ENCODE measurements around the gene ITGB4.

Gene ITGB4

GRCh38 chr17:75698659-75699058 lies 22.6 kb upstream of the ITGB4 start:
- H3K36me3 ChIP-seq (ENCODE audit: control insufficient read depth, insufficient read depth, low read length): peaks cover 54% of the 10 kb centered on the region
- H3K27me3 ChIP-seq (replicated peaks; ENCODE audit: control insufficient read depth, insufficient read depth, low read length): no peaks in the 10 kb centered on the region
- no peak overlapping the region for H3K4me3 ChIP-seq (replicated peaks; ENCODE audit: low read depth, low read length)
- no peak for TF ChIP-seq CTCF (IDR thresholded peaks at IDR 0.05; ENCODE audit: insufficient read depth, low read length, poor library complexity, severe bottlenecking)
- no peak for DNase-seq (ENCODE audit: extremely low read depth, insufficient read length)

GRCh38 chr17:75701288-75701687 lies 20.0 kb upstream of the ITGB4 start:
- no peak for TF ChIP-seq CTCF (IDR thresholded peaks at IDR 0.05; ENCODE audit: insufficient read depth, low read length, poor library complexity, severe bottlenecking)
- peaks cover 62% of the 10 kb centered on the region for H3K36me3 ChIP-seq (ENCODE audit: control insufficient read depth, insufficient read depth, low read length)
- H3K4me3 ChIP-seq (replicated peaks; ENCODE audit: low read depth, low read length): no peak overlapping the region
- no peaks in the 10 kb centered on the region for H3K27me3 ChIP-seq (replicated peaks; ENCODE audit: control insufficient read depth, insufficient read depth, low read length)
- no peak for DNase-seq (ENCODE audit: extremely low read depth, insufficient read length)

- TF ChIP-seq CTCF (IDR thresholded peaks at IDR 0.05; ENCODE audit: insufficient read depth, low read length, poor library complexity, severe bottlenecking): no peak
- no peak overlapping the region for H3K4me3 ChIP-seq (replicated peaks; ENCODE audit: low read depth, low read length)
- DNase-seq (ENCODE audit: extremely low read depth, insufficient read length): no peak
- H3K36me3 ChIP-seq (ENCODE audit: control insufficient read depth, insufficient read depth, low read length): peaks cover 62% of the 10 kb centered on the region
- H3K27me3 ChIP-seq (replicated peaks; ENCODE audit: control insufficient read depth, insufficient read depth, low read length): no peaks in the 10 kb centered on the region
Measured at GRCh38 chr17:75703191-75703590, 18.1 kb upstream of the ITGB4 start.

GRCh38 chr17:75703591-75703990 lies 17.7 kb upstream of the ITGB4 start:
- no peak for TF ChIP-seq CTCF (IDR thresholded peaks at IDR 0.05; ENCODE audit: insufficient read depth, low read length, poor library complexity, severe bottlenecking)
- H3K4me3 ChIP-seq (replicated peaks; ENCODE audit: low read depth, low read length): no peak overlapping the region
- no peaks in the 10 kb centered on the region for H3K27me3 ChIP-seq (replicated peaks; ENCODE audit: control insufficient read depth, insufficient read depth, low read length)
- H3K36me3 ChIP-seq (ENCODE audit: control insufficient read depth, insufficient read depth, low read length): peaks cover 62% of the 10 kb centered on the region
- no peak for DNase-seq (ENCODE audit: extremely low read depth, insufficient read length)

GRCh38 chr17:75704963-75705875 lies 16.0 kb upstream of the ITGB4 start:
- DNase-seq (ENCODE audit: extremely low read depth, insufficient read length): no peak
- Histone ChIP-seq H3K36me3 (ENCODE audit: control insufficient read depth, insufficient read depth, low read length) (peaks cover 54% of the 10 kb centered on the region), H3K4me3 (replicated peaks; ENCODE audit: low read depth, low read length) (no peak overlapping the region), H3K27me3 (replicated peaks; ENCODE audit: control insufficient read depth, insufficient read depth, low read length) (no peaks in the 10 kb centered on the region)
- no peak for TF ChIP-seq CTCF (IDR thresholded peaks at IDR 0.05; ENCODE audit: insufficient read depth, low read length, poor library complexity, severe bottlenecking)
